ENCODE results near the gene GRK2. TPM values are rescaled to one million over a fixed set of nuclear protein-coding genes. Genes with fewer than 3 reads are reported as not detected.

The GRK2 gene
- total and polyA plus RNA-seq, 2 of the 13 experiments (the other 11 are each of a cell fraction or from before 2014, with no cell fraction given): 31.3 to 42.4 TPM

DNA sequence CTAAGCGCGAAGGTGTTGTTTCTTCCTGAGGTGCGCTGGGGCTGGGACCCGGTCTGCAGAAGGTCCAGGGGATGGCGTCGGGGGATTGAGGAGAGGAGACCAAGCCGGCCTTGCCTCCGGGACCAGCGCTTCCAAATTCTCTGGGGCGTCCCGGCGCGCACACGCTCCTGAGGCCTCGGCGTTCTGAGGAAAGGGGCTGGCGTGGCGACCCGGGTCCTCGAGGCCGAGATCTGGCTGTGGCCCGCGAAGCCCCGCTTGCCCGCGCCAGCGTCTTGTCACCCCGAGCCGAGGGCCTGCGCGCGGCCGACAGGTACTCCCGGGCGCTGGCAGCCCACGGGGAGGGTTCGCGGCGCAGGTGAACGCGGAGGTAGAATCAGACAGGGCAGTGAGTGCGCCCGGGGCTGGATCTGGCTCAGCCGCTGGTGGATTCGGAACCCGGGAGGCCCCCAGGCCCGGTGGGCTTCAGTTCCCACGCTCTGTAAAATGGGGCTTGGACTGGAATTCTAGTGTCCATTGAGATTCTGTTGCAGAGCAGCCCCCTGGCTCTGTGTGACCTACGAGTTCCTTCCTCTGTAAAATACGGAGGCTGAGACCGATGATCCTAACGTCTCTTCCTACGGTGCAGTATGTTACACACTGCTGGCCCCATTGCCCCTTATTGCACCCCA lies 51.7 kb downstream of the GRK2 start (continued):
- TF ChIP-seq HBP1 (CRISPR knock-in tag; IDR thresholded peaks at IDR 0.05; ENCODE audit: low read depth) (no peak), ZNF350 (CRISPR knock-in tag; IDR thresholded peaks at IDR 0.05; ENCODE audit: borderline replicate concordance, low read depth) (0 out of 2 replicates have a peak, but pooled peaks have one; percentile 27), ZNF629 (CRISPR knock-in tag; conservative IDR thresholded peaks at IDR 0.05) (no peak), ZNF660 (CRISPR knock-in tag; IDR thresholded peaks at IDR 0.05; ENCODE audit: borderline replicate concordance, low read depth) (no peak), TOPORS (CRISPR knock-in tag; IDR thresholded peaks at IDR 0.05) (no peak), ZNF274 (CRISPR knock-in tag; IDR thresholded peaks at IDR 0.05) (no peak), ZNF552 (CRISPR knock-in tag; IDR thresholded peaks at IDR 0.05; ENCODE audit: borderline replicate concordance) (no peak), ZNF275 (CRISPR knock-in tag; IDR thresholded peaks at IDR 0.05; ENCODE audit: borderline replicate concordance) (no peak; the same call in 1 of the 2 replicates), UBTF (CRISPR knock-in tag; IDR thresholded peaks at IDR 0.05) (0 out of 2 replicates have a peak, but pooled peaks have one; percentile 36), ZBTB10 (CRISPR knock-in tag; IDR thresholded peaks at IDR 0.05; ENCODE audit: borderline replicate concordance) (0 out of 2 replicates have a peak, but pooled peaks have one; percentile 61), PLRG1 (conservative IDR thresholded peaks at IDR 0.05) (no peak)
- TF ChIP-seq, protein P1, sequence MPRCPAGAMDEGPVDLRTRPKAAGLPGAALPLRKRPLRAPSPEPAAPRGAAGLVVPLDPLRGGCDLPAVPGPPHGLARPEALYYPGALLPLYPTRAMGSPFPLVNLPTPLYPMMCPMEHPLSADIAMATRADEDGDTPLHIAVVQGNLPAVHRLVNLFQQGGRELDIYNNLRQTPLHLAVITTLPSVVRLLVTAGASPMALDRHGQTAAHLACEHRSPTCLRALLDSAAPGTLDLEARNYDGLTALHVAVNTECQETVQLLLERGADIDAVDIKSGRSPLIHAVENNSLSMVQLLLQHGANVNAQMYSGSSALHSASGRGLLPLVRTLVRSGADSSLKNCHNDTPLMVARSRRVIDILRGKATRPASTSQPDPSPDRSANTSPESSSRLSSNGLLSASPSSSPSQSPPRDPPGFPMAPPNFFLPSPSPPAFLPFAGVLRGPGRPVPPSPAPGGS (CRISPR knock-in tag; IDR thresholded peaks at IDR 0.05): peak; percentile 48; the same call in 1 of the 2 replicates
- TF ChIP-seq, protein P2, sequence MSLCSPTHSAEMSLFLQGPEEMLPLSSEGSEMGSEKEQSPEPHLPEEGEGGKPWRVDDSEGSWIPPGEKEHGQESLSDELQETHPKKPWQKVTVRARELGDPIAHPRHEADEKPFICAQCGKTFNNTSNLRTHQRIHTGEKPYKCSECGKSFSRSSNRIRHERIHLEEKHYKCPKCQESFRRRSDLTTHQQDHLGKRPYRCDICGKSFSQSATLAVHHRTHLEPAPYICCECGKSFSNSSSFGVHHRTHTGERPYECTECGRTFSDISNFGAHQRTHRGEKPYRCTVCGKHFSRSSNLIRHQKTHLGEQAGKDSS (CRISPR knock-in tag; IDR thresholded peaks at IDR 0.05; ENCODE audit: borderline replicate concordance, low read depth): no peak; the same call in 1 of the 2 replicates

All from HepG2 (cell line).